OCI-LY3 (cell line): ENCODE data around the gene CIAO1.

Experiments used
- CTCF ChIP-seq: fragments of 200-600, 300-600 bp; sonication (generic); IDR thresholded peaks from 2 replicates; pipeline ENCODE4 v1.5.1; 2014; ENCODE audit warnings: antibody characterized with exemption, low read length, low read depth
- EZH2phosphoT487 ChIP-seq: fragments of 200-600 bp; shearing (Covaris generic); IDR thresholded peaks from 2 replicates; pipeline ENCODE4 v1.6.1; 2018; ENCODE audit warnings: antibody characterized with exemption, mixed run types, low read depth

GRCh38 chr2:96247009-96247408 is 19.0 kb upstream of the CIAO1 start:
- TF ChIP-seq CTCF (no peak), EZH2phosphoT487 (no peak)
